Measurements from ENCODE around the gene RHOG. TPM values are rescaled to one million over a fixed set of nuclear protein-coding genes. Genes with fewer than 3 reads are reported as not detected.

RHOG gene
- total RNA-seq, 1 donor from 2014 or later, result 5.5 TPM

- FAIRE-seq, result no peak
- TF ChIP-seq, protein P1, sequence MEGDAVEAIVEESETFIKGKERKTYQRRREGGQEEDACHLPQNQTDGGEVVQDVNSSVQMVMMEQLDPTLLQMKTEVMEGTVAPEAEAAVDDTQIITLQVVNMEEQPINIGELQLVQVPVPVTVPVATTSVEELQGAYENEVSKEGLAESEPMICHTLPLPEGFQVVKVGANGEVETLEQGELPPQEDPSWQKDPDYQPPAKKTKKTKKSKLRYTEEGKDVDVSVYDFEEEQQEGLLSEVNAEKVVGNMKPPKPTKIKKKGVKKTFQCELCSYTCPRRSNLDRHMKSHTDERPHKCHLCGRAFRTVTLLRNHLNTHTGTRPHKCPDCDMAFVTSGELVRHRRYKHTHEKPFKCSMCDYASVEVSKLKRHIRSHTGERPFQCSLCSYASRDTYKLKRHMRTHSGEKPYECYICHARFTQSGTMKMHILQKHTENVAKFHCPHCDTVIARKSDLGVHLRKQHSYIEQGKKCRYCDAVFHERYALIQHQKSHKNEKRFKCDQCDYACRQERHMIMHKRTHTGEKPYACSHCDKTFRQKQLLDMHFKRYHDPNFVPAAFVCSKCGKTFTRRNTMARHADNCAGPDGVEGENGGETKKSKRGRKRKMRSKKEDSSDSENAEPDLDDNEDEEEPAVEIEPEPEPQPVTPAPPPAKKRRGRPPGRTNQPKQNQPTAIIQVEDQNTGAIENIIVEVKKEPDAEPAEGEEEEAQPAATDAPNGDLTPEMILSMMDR (IDR thresholded peaks at IDR 0.05; ENCODE audit: insufficient read depth, low read length, severe bottlenecking), result no peak
- DNase-seq (ENCODE audit: low read depth), result no peak
- peaks cover 6% of the 10 kb centered on the region for H3K36me3 ChIP-seq (ENCODE audit: control insufficient read depth, insufficient read depth, low read length)
- H3K27me3 ChIP-seq (ENCODE audit: control insufficient read depth, insufficient read depth, low read length), result no peaks in the 10 kb centered on the region
- no peak overlapping the region for H3K4me3 ChIP-seq (ENCODE audit: low read depth, low read length)
Observed at GRCh38 chr11:3783611-3784010, 57.1 kb downstream of the RHOG start.

DNA sequence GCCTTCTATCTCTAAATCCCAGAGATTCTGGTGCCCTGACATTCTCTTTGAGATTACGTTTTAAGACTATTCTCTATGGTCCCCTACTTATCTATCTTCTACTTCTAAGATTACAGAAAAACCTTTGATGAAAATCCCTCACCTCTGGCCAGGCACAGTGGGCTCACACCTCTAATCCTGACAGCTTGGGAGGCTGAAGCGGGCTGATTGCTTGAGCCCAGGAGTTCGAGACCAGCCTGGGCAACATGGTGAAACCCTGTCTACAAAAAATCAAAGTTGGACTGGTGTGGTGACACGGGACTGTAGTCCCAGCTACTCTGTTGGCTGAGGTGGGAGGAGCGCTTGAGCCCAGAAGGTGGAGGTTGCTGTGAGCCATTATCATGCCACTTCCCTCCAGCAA, 57.8 kb downstream of the RHOG start:
- no peak for FAIRE-seq
- H3K4me3 ChIP-seq (ENCODE audit: low read depth, low read length), result no peak overlapping the region
- H3K36me3 ChIP-seq (ENCODE audit: control insufficient read depth, insufficient read depth, low read length), result peaks cover 10% of the 10 kb centered on the region
- TF ChIP-seq, protein P1 (IDR thresholded peaks at IDR 0.05; ENCODE audit: insufficient read depth, low read length, severe bottlenecking), result no peak
- no peak for DNase-seq (ENCODE audit: low read depth)
- H3K27me3 ChIP-seq (ENCODE audit: control insufficient read depth, insufficient read depth, low read length), result no peaks in the 10 kb centered on the region

GRCh38 chr11:3781423-3781822, 59.3 kb downstream of the RHOG start:
- Histone ChIP-seq H3K4me3 (ENCODE audit: low read depth, low read length) (no peak overlapping the region), H3K27me3 (ENCODE audit: control insufficient read depth, insufficient read depth, low read length) (no peaks in the 10 kb centered on the region), H3K36me3 (ENCODE audit: control insufficient read depth, insufficient read depth, low read length) (peaks cover 10% of the 10 kb centered on the region)
- FAIRE-seq, result no peak
- DNase-seq (ENCODE audit: low read depth), result peak; percentile 64
- TF ChIP-seq, protein P1 (IDR thresholded peaks at IDR 0.05; ENCODE audit: insufficient read depth, low read length, severe bottlenecking), result no peak

Other genes starting within 250 kb of the RHOG start
- gene ART5, start 199.0 kb downstream of the RHOG start, total RNA-seq, result not detected in 2 replicates
- gene ART1, start 195.8 kb downstream of the RHOG start, total RNA-seq, result not detected in 2 replicates
- gene CHRNA10, start 169.6 kb downstream of the RHOG start, total RNA-seq, result 0.26 and 0.51 TPM in 2 replicates
- 59.8 and 66.6 TPM in 2 replicates for gene NUP98, start 43.4 kb downstream of the RHOG start, total RNA-seq
- gene PGAP2, start 32.4 kb downstream of the RHOG start, total RNA-seq, result 26.3 and 31.9 TPM in 2 replicates
- gene STIM1, start 14.7 kb upstream of the RHOG start, total RNA-seq, result 60.8 and 86.9 TPM in 2 replicates

All from bronchial epithelial cell (primary cell).